ENCODE measurements around the gene DUSP6.

DNA sequence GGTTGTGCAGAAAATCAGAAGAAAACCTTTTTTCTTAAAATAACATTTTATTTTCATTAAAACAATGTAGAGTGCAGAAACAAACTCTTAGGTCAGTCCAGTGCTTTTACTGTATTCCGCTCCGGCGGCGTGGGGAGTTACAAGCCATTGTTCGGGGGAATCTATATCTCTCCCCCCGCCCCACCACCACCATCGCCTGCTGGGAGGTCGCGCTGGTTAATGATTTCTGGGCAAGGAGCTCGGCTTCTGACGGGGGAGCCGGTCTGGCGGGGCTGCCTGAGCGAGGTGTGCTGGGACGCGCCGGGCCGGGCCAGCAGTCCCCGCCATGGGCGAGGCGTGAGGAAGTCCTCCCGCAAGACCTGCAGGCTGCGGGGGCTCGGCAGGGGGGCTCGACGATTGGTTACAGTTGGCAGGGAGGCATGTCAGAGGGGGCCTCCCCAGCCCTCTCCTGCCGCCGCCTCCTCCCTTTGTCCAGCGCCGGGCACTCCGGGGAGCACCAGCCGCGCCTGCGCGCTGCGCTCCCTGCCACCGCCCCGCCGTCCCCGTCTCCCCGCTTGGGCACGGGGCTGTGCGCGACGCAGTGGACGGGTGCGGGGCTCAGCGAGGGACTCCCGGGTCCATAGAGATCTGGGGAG is 1.0 kb upstream of the DUSP6 start:
- TF ChIP-seq CEBPB (IDR thresholded peaks at IDR 0.05), result no peak
- TF ChIP-seq POLR2A (IDR thresholded peaks at IDR 0.05; ENCODE audit: low read length), result no peak; the same call in 1 of the 2 replicates
- TF ChIP-seq, protein P1, sequence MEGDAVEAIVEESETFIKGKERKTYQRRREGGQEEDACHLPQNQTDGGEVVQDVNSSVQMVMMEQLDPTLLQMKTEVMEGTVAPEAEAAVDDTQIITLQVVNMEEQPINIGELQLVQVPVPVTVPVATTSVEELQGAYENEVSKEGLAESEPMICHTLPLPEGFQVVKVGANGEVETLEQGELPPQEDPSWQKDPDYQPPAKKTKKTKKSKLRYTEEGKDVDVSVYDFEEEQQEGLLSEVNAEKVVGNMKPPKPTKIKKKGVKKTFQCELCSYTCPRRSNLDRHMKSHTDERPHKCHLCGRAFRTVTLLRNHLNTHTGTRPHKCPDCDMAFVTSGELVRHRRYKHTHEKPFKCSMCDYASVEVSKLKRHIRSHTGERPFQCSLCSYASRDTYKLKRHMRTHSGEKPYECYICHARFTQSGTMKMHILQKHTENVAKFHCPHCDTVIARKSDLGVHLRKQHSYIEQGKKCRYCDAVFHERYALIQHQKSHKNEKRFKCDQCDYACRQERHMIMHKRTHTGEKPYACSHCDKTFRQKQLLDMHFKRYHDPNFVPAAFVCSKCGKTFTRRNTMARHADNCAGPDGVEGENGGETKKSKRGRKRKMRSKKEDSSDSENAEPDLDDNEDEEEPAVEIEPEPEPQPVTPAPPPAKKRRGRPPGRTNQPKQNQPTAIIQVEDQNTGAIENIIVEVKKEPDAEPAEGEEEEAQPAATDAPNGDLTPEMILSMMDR (IDR thresholded peaks at IDR 0.05), result no peak
- TF ChIP-seq CBX2 (IDR thresholded peaks at IDR 0.05; ENCODE audit: borderline replicate concordance, low read depth), result no peak
- TF ChIP-seq RAD21 (conservative IDR thresholded peaks at IDR 0.05 in 1 of 2, IDR thresholded peaks at IDR 0.05 in 1 of 2), result no peak; a peak in 1 of 5 replicates
- TF ChIP-seq HDAC2 (IDR thresholded peaks at IDR 0.05), result no peak
- TF ChIP-seq CHD4 (IDR thresholded peaks at IDR 0.05; ENCODE audit: borderline replicate concordance), result no peak
- TF ChIP-seq EHMT2 (IDR thresholded peaks at IDR 0.05; ENCODE audit: low read depth), result no peak
- TF ChIP-seq, protein P2, sequence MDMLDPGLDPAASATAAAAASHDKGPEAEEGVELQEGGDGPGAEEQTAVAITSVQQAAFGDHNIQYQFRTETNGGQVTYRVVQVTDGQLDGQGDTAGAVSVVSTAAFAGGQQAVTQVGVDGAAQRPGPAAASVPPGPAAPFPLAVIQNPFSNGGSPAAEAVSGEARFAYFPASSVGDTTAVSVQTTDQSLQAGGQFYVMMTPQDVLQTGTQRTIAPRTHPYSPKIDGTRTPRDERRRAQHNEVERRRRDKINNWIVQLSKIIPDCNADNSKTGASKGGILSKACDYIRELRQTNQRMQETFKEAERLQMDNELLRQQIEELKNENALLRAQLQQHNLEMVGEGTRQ (IDR thresholded peaks at IDR 0.05), result no peak
- TF ChIP-seq MAFK (IDR thresholded peaks at IDR 0.05; ENCODE audit: partially characterized antibody), result no peak
